ENCODE data around the gene BDP1.
"Not testable (repeated sequence)": the region's sequence is repeated elsewhere in the genome, so short reads cannot be mapped to it uniquely, and the experiment has no call there.

Gene BDP1

GRCh38 chr5:71455427-71456361, at the start of gene BDP1:
Gene BDP1, plus strand, starts transcription at chr5:71455651. Its CDS starts 227 bp downstream, at chr5:71455878.
- DNase-seq = peak; percentile 99

GRCh38 chr5:71410088-71410487, 45.4 kb upstream of the BDP1 start:
- not testable (repeated sequence) for DNase-seq

- not testable (repeated sequence) for DNase-seq
Observed at GRCh38 chr5:71415626-71416025, 39.8 kb upstream of the BDP1 start.

- DNase-seq = not testable (repeated sequence)
Observed at GRCh38 chr5:71418026-71418425, 37.4 kb upstream of the BDP1 start.

GRCh38 chr5:71421278-71421677, 34.2 kb upstream of the BDP1 start:
- DNase-seq = not testable (repeated sequence)

GRCh38 chr5:71423896-71424295, 31.6 kb upstream of the BDP1 start:
- not testable (repeated sequence) for DNase-seq

GRCh38 chr5:71426686-71427474, 28.6 kb upstream of the BDP1 start:
- DNase-seq = not testable (repeated sequence)

- not testable (repeated sequence) for DNase-seq
Observed at GRCh38 chr5:71432410-71432809, 23.0 kb upstream of the BDP1 start.

- DNase-seq = not testable (repeated sequence)
Observed at GRCh38 chr5:71434825-71435224, 20.6 kb upstream of the BDP1 start.

GRCh38 chr5:71441564-71441963, 13.9 kb upstream of the BDP1 start:
- not testable (repeated sequence) for DNase-seq

- DNase-seq = not testable (repeated sequence)
Observed at GRCh38 chr5:71443891-71444290, 11.6 kb upstream of the BDP1 start.

- DNase-seq = not testable (repeated sequence)
Observed at GRCh38 chr5:71445015-71445414, 10.4 kb upstream of the BDP1 start.

GRCh38 chr5:71445523-71446152, 9.8 kb upstream of the BDP1 start:
- DNase-seq = not testable (repeated sequence)

- DNase-seq = not testable (repeated sequence)
Observed at GRCh38 chr5:71446540-71447216, 8.8 kb upstream of the BDP1 start.

GRCh38 chr5:71447218-71447808, 8.1 kb upstream of the BDP1 start:
- DNase-seq = not testable (repeated sequence)

- no peak for DNase-seq
Observed at GRCh38 chr5:71452876-71453275, 2.6 kb upstream of the BDP1 start.

GRCh38 chr5:71454913-71455312, 538 bp upstream of the BDP1 start:
- DNase-seq = peak; percentile 47

GRCh38 chr5:71456362-71456743, 902 bp downstream of the BDP1 start:
- DNase-seq = no peak

- DNase-seq = no peak
Observed at GRCh38 chr5:71457106-71457505, 1.7 kb downstream of the BDP1 start.

GRCh38 chr5:71460693-71461092, 5.2 kb downstream of the BDP1 start:
- DNase-seq = no peak

GRCh38 chr5:71461360-71461759, 5.9 kb downstream of the BDP1 start:
- DNase-seq = no peak

GRCh38 chr5:71471193-71471592, 15.7 kb downstream of the BDP1 start:
- no peak for DNase-seq

Measured in right forelimb (tissue), 1 donor.